HUES6 (cell line): ENCODE data around the gene MDP1.
A peak's percentile ranks its signal among the peaks of the same experiment; 100 is the strongest.
"Not testable (repeated sequence)": the region's sequence is repeated elsewhere in the genome, so short reads cannot be mapped to it uniquely, and the experiment has no call there.

Source experiments
- H3K27ac ChIP-seq: 2 replicates; pipeline ENCODE4 v1.7.0; 2013; ENCODE audit warnings: low read depth, mild to moderate bottlenecking, low read length, inconsistent platforms
- H3K27me3 ChIP-seq: 2 replicates; pipeline ENCODE4 v1.6.1; 2013; ENCODE audit warnings: low read length; ENCODE audit not compliant: control insufficient read depth, insufficient read depth
- H3K36me3 ChIP-seq: 2 replicates; pipeline ENCODE4 v1.6.1; 2013; ENCODE audit warnings: low read length; ENCODE audit not compliant: control insufficient read depth, insufficient read depth
- H3K4me1 ChIP-seq: 2 replicates; pipeline ENCODE4 v1.6.1; 2013; ENCODE audit warnings: low read length; ENCODE audit not compliant: control insufficient read depth, insufficient read depth
- H3K4me3 ChIP-seq: 2 replicates; pipeline ENCODE4 v1.5.1; 2013; ENCODE audit warnings: low read depth, low read length
- H3K9ac ChIP-seq: one replicate; pipeline ENCODE4 v1.6.1; 2013; ENCODE audit warnings: mild to moderate bottlenecking, low read length
- H3K9me3 ChIP-seq: 2 replicates; pipeline ENCODE4 v1.6.1; 2013; ENCODE audit warnings: low read depth, low read length; ENCODE audit not compliant: control insufficient read depth, insufficient read depth

The MDP1 gene

DNA sequence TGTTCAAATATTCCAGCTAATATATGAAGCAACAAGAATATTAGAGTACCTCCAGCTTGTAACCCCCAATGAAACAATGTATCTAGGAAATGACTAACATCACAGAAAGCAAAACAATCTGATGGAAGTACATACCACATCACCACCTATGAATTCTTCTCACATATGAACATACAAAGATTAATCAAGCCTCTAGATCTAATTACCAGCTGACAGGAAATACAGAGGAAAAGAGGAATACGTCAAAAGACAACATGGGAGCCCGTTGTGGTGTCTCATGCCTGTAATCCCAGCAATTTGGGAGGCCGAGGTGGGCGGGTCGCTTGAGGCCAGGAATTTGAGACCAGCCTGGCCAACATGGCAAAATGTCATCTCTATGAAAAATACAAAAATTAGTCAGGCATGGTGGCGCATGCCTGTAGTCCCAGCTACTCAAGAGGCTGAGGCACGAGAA, 8.8 kb upstream of the MDP1 start:
- Histone ChIP-seq H3K36me3 (peaks cover 11% of the 10 kb centered on the region; the same call in 1 of the 2 replicates), H3K27ac (no peak overlapping the region), H3K4me3 (no peak overlapping the region), H3K4me1 (no peaks in the 10 kb centered on the region), H3K9me3 (no peaks in the 10 kb centered on the region), H3K27me3 (no peaks in the 10 kb centered on the region), H3K9ac (no peak overlapping the region)

GRCh38 chr14:24222987-24223386, 7.1 kb upstream of the MDP1 start:
- H3K27ac ChIP-seq, H3K9me3 ChIP-seq, H3K27me3 ChIP-seq, H3K4me3 ChIP-seq, H3K4me1 ChIP-seq, H3K9ac ChIP-seq: not testable (repeated sequence)
- H3K36me3 ChIP-seq, result peaks cover 11% of the 10 kb centered on the region

GRCh38 chr14:24219521-24219920, 3.7 kb upstream of the MDP1 start:
- Histone ChIP-seq H3K9me3 (no peaks in the 10 kb centered on the region), H3K4me1 (no peaks in the 10 kb centered on the region), H3K27me3 (no peaks in the 10 kb centered on the region), H3K9ac (no peak overlapping the region), H3K27ac (no peak overlapping the region), H3K4me3 (no peak overlapping the region), H3K36me3 (peaks cover 7% of the 10 kb centered on the region)

DNA sequence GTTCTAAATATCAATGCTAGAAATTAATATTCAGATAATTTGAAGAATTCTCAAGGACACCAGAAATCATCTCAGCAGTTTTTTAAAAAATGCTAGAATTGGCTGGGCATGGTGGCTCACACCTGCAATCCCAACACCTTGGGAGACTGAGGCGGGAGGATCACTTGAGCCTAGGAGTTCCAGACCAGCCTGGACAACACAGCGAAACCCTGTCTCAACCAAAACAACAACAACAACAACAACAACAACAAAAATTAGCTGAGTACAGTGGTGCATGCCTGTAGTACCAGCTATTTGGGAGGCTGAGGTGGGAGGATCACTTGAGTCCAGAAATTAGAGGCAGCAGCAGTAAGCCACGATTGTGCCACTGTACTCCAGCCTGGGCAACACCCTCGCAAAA, 3.2 kb upstream of the MDP1 start:
- no peaks in the 10 kb centered on the region for H3K9me3 ChIP-seq
- no peaks in the 10 kb centered on the region for H3K27me3 ChIP-seq
- no peak overlapping the region for H3K27ac ChIP-seq
- H3K4me3 ChIP-seq, result no peak overlapping the region
- no peaks in the 10 kb centered on the region for H3K4me1 ChIP-seq
- no peak overlapping the region for H3K9ac ChIP-seq
- peaks cover 7% of the 10 kb centered on the region for H3K36me3 ChIP-seq

DNA sequence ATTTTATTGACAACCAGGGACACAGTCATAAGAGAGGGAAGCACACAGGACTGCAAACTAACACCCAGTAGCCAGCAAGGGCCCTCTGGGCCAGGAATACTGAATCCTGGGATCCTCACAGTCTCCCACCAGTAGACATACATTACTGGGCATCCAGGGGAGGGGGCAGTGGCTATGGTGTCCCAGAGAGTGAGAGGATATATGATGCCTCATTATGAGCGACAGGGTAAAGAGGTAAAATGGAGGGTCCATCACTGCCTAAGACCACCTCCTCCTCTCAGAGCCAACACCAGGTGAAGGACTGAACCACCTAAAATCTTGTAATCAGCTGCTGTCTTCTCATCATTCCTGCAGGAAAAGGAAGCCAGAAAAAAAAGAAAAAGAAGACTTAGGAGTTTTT, 1.0 kb upstream of the MDP1 start:
- not testable (repeated sequence) for H3K4me3 ChIP-seq, H3K36me3 ChIP-seq, H3K27ac ChIP-seq, H3K27me3 ChIP-seq, H3K4me1 ChIP-seq, H3K9me3 ChIP-seq, H3K9ac ChIP-seq

- Histone ChIP-seq H3K27me3 (no peaks in the 10 kb centered on the region), H3K9ac (no peak overlapping the region), H3K36me3 (peaks cover 15% of the 10 kb centered on the region), H3K4me3 (peak overlapping the region; percentile 92; the same call in 1 of the 2 replicates), H3K27ac (no peak overlapping the region), H3K4me1 (peaks cover 4% of the 10 kb centered on the region), H3K9me3 (no peaks in the 10 kb centered on the region)
These were observed 456 bp upstream of the MDP1 start for GRCh38 chr14:24216345-24216699.

- Histone ChIP-seq H3K9me3 (no peaks in the 10 kb centered on the region), H3K4me3 (peak overlapping the region; percentile 77), H3K27me3 (no peaks in the 10 kb centered on the region), H3K9ac (peak overlapping the region; percentile 94), H3K27ac (peak overlapping the region; percentile 7; the same call in 1 of the 2 replicates), H3K36me3 (peaks cover 34% of the 10 kb centered on the region), H3K4me1 (peaks cover 4% of the 10 kb centered on the region)
These were observed 1.8 kb downstream of the MDP1 start for GRCh38 chr14:24213866-24214662.

DNA sequence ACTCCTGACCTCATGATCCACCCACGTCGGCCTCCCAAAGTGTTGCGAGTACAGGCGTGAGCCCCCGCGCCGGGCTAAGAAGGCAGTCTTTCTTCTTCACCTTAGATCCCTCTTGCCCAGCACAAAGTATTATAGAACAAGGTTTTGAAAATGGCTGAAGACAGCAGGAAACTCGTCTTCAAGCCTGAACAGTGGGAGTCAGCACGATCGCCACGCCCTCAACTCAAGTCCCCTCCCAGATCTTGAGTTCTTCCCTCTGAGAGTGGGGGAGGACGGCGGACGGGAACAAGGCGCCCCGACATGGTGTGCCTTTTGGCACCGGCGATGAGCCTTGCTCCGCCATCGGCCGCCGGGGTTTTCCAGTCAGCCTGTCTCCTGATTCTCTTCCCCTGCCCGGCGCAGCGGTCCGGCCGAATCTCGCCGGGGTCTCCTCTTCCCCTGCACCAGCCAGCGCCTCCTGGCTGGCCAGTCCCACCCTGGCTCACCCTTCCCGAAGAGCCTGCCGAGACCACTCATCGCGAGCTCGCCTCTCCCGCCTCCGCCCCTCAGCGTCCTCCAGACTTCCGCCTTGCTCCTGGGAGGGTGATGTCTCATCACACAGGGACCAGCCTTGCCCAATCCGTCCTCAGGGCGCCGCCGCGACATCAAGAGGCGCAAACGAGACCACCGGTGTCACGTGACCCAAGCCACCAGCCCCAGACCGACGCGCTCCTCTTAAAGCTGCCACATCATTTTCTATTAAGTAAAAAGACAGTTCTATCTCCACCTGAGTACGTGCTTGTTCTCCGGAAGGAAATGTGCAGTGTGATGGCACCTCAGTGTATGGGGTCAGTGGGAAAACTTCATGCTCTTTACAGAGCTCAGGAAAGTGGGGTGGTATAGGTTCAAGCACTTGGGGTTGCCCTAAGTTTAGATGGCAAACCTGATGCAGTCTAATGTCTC, 2.7 kb downstream of the MDP1 start, which contains the start of gene CHMP4A:
TSS of gene CHMP4A (minus strand) at position 565 of the 942 bp plus-strand sequence. CDS start at position 516, 49 bp downstream.
- Histone ChIP-seq H3K27ac (peak within 1 kb of the TSS; percentile 90), H3K4me3 (peak within 1 kb of the TSS; percentile 77), H3K27me3 (no peaks in the 10 kb centered on the region), H3K4me1 (peaks cover 4% of the 10 kb centered on the region), H3K36me3 (peaks cover 39% of the 10 kb centered on the region), H3K9ac (peak within 1 kb of the TSS; percentile 94), H3K9me3 (no peaks in the 10 kb centered on the region)

GRCh38 chr14:24211311-24211710, 4.6 kb downstream of the MDP1 start:
- H3K9ac ChIP-seq, result no peak overlapping the region
- H3K4me1 ChIP-seq, result peaks cover 4% of the 10 kb centered on the region
- H3K4me3 ChIP-seq, result no peak overlapping the region
- H3K27ac ChIP-seq, result no peak overlapping the region
- H3K27me3 ChIP-seq, result no peaks in the 10 kb centered on the region
- H3K36me3 ChIP-seq, result peaks cover 53% of the 10 kb centered on the region
- H3K9me3 ChIP-seq, result no peaks in the 10 kb centered on the region

DNA sequence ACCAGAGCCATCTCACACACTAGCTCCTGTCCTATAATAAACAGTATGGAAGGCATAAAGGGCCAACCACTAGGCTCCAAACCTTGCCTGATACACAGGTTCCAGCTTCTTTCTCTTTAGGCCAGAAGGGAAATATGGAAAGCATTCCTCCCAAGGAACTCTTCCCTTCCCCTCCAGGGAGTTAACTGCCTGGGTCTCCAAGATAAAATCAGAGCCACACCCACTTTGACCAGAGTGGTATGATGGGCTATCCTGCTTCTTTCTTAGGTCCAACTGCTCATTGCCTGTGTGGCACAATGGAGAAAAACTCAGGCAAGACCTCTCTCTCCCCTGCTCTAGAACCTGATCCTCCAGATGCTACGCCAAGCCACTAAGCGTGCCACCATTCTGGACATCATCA, 8.2 kb downstream of the MDP1 start:
- Histone ChIP-seq H3K9me3 (peaks cover 5% of the 10 kb centered on the region; the same call in 1 of the 2 replicates), H3K9ac (no peak overlapping the region), H3K27me3 (no peaks in the 10 kb centered on the region), H3K36me3 (peaks cover 76% of the 10 kb centered on the region), H3K4me1 (peaks cover 5% of the 10 kb centered on the region), H3K27ac (no peak overlapping the region), H3K4me3 (no peak overlapping the region)

DNA sequence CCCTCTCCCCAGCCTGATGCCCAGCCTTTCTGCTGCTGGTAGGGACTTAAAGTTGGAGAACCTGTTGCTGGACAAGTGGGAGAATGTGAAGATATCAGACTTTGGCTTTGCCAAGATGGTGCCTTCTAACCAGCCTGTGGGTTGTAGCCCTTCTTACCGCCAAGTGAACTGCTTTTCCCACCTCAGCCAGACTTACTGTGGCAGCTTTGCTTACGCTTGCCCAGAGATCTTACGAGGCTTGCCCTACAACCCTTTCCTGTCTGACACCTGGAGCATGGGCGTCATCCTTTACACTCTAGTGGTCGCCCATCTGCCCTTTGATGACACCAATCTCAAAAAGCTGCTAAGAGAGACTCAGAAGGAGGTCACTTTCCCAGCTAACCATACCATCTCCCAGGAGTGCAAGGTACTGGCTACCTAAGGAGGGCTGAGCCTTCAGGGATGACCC, 8.7 kb downstream of the MDP1 start:
- Histone ChIP-seq H3K4me1 (peaks cover 5% of the 10 kb centered on the region), H3K27ac (no peak overlapping the region), H3K9ac (no peak overlapping the region), H3K27me3 (no peaks in the 10 kb centered on the region), H3K9me3 (peaks cover 5% of the 10 kb centered on the region; the same call in 1 of the 2 replicates), H3K4me3 (no peak overlapping the region), H3K36me3 (peaks cover 77% of the 10 kb centered on the region)
